Left renal pelvis (tissue), 4 donors: ENCODE data around the gene BAZ1A. TPM values are rescaled to one million over a fixed set of nuclear protein-coding genes. Genes with fewer than 3 reads are reported as not detected.
A peak's percentile ranks its signal among the peaks of the same experiment; 100 is the strongest.

Source experiments
- DNase-seq, 4 donors: peaks; one replicate each; pipeline ENCODE4 v3.0.0-alpha.2; 2013; ENCODE audit warnings: low read depth in 4 of 4, low spot score in 3 of 4
- polyA plus RNA-seq, 4 donors: library from polyadenylated mRNA; unstranded; fragments of 120-200 nt; gene quantifications; one replicate each; pipeline ENCODE4 v1.2.1, GENCODE V29; 2013; ENCODE audit not compliant: insufficient read length in 4 of 4

BAZ1A gene
- polyA plus RNA-seq, 4 donors, result 15.3 to 32.5 (median 27.9) TPM

GRCh38 chr14:34732802-34733201 is 142.4 kb downstream of the BAZ1A start:
- DNase-seq, result no peak

GRCh38 chr14:34723867-34724266 is 151.3 kb downstream of the BAZ1A start:
- no peak for DNase-seq

DNA sequence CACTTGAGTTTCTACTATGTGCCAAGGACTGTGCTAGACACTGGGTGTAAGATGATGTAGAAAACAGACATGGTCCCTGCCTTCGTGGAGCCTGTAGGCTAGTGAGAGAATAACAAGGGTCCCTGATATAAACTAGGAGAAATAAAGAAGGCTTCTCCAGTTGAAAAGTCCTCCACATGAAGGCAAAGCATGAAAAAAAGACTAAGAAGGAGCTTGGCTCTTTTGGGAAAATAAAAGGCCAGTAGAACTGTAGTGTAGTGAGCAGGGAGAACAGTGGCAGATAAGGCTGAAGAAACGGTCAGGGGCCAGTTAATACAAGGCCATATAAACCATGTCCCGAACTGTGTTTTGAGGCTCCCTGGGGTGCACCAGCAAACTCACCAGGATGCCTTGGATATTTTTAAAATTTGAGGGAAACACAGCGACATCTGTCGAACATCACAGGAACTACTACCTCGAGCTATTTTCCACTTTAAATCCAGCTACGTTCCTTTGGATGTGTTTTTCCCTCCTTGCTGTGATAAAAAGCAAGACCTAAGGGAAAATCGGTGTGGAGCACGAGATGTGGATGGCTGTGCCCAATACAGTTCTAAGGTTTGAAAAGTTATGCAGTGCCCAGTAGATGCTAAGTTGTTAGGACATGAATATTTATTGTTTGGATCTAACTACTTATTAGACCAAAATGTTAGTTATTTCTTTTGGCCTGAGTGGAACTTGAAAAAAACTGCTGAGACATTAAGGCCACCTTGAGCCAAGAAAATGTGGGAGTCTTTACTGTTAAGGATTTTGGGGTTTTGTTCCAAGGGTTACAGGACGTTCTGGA is 152.2 kb downstream of the BAZ1A start:
- peak in 2 of 4 donors; percentile 42 to 44 for DNase-seq

DNA sequence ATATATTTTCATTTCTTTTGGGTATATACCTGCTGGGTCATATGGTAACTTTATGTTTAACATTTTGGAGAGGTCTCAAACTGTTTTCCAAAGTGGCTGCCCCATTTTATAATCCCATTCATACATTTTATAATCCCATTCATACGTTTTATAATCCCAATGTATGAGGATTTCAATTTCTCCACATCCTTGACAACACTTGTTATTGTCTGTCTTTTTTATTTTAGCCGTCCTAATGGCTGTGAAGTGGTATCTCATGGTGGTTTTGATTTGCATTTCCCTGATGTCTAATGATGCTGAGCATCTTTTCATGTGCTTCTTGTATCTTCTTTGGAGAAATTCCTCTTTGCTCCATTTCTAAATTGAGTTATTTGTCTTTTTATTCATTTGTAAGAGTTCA is 154.0 kb downstream of the BAZ1A start:
- DNase-seq, result no peak

GRCh38 chr14:34718750-34719304 is 156.3 kb downstream of the BAZ1A start:
- DNase-seq, result no peak

DNA sequence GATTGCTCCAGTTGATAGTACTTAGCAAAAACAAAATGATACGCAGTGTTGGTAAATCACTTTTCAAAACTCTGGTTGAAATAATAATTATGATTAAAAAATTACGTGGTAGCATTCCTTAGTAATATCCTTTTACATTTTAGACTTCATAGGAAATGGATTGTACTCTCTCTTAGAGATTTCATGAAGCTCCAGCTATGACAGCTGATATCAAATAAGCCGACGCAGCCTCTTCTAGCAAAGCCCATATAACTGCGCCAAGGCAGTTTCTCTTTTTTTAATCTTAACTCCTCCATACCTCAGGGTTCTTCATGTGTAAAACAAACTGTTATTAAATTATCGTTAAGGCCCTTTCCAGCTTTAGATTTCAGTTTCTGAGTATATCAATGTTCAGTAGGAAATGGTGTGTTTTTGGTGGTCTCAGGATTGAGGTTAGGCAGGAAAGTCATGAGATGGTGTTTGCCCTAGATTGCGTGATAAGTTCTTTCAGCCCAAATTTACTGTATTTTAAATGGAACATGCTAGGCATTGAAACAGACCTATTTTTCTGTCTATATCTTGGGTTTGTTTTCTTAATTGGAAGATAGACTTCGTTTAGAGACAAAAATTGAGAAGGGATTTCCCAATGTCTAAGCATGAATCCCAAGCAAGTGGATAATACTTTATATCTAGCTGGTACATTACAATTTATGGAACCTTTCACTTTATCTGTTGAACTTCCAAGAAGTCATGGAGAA is 159.9 kb downstream of the BAZ1A start:
- no peak for DNase-seq

GRCh38 chr14:34714320-34715126 is 160.6 kb downstream of the BAZ1A start, which contains the start of gene CFL2:
Gene CFL2 (minus strand): TSS chr14:34714593. CDS start chr14:34714540, 53 bp downstream.
- DNase-seq, result peak; percentile 48 to 70 (median 62)

GRCh38 chr14:34713681-34714319 is 161.4 kb downstream of the BAZ1A start:
- peak in 2 of 4 donors; percentile 31 to 42 for DNase-seq

DNA sequence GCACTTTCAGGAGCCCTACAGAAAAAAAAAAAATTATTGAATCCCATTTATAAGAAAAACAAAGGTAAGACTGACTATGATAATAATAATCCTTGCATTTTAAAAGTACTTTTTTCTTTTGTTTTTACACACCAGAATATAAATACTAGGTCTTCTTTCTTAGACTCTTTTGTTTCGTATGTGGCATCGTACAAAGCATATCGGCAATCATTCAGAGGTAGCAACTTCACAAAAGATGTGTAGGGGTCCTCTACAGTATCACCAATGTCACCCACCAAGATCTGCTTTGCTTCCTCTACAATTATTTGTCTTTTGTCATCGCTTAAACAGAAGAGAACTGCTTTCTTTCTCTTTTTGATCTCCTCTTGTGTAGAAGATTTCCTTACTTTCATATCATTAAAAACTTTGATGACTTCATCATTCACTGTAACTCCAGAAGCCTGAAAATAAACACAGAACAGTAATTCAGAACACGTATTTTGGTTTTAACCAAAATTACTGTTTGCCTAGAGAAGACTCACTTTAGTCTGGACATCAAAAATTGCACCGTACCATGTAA is 162.0 kb downstream of the BAZ1A start:
- no peak for DNase-seq

DNA sequence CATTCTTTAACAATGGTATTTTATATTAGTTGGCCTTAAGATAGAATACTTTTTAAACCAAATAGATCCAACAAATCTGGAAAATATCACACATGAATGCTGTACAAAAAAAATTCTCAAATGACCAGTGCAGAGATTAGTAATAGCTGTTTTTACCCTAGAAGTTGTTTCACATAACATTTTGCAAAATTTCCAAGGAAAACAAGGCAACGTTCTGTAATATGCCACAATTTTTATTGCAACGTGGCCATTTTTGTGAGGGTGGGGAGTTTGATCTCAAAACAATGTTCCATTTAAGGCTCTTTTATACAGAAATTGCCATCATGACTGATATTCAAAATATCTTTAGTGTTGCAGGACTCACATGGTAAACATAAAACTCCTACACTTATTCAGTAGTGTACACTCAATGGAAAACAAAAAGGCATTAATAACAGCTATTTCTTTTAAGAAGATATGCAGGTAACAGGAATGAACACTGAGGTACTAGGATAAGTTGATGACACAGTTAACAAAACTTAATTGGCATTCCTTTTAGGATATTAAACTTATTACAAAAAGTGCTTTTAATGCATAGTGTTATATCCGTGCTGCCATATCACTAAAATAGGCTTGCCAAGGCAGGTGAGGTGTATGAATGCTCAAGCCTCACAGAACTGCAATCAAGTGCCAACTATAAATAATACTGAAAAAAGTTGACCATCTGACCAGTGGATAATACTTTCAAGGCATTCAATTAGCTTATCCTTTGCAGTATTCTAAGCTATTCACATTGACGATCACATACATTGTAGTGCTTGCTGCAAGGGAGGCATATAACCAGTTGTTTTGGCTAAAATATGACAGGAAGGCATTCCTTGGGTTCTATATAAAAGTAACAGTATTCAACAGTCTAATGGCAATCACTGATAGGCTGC is 163.1 kb downstream of the BAZ1A start:
- DNase-seq, result no peak

GRCh38 chr14:34711169-34711568 is 164.0 kb downstream of the BAZ1A start:
- no peak for DNase-seq

GRCh38 chr14:34710744-34711143 is 164.4 kb downstream of the BAZ1A start:
- DNase-seq, result no peak

DNA sequence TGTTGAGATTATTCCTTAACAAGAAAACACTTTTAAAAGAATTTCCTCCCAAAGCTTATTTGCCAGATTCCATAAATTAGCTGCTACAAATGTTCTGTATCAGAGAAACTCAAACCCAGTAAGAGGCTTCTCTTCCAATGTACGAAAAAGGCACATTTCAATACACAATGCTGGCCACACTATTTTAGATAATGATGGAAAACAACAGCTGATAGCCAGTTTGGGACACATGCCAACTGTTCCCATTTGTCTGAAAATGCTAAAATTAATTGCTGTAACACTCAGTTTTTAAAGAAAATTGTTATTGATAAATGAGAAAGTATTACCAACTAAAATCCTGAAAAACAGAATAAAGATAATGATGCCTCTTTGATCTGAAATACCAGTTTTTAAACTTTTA is 165.2 kb downstream of the BAZ1A start:
- no peak for DNase-seq

DNA sequence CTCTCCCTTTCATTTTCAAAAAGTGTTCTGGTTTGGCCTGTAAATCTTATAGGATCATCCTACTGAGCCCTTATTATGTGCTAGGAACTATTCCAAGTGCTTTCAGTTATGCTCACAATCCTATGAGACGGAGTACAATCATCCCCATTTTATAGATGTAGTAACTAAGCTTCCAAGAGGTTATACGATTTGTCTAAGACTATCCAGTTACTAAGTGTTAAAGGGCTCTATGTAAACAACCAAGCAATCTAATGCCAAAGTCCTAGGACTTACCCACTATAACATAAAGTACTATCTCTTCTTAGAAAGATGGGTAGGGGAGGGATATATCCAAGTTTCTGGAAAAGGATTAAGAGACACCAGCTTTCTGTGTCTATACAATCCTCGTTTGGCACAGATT is 167.4 kb downstream of the BAZ1A start:
- DNase-seq, result no peak

Other genes starting within 250 kb of the BAZ1A start
- gene SNX6, start 245.2 kb downstream of the BAZ1A start, polyA plus RNA-seq, result 100 to 1,000 TPM; 104 to 140 (median 131) TPM
- gene CFL2, start 160.8 kb downstream of the BAZ1A start, polyA plus RNA-seq, result 10 to 100 TPM; 61.8 to 82.6 (median 77.8) TPM
- 10 to 100 TPM; 53.7 to 76.9 (median 73.0) TPM for gene SRP54, start 107.6 kb upstream of the BAZ1A start, polyA plus RNA-seq
- gene FAM177A1, start 170.9 kb upstream of the BAZ1A start, polyA plus RNA-seq, result 10 to 100 TPM; 41.0 to 71.3 (median 56.3) TPM
- gene PPP2R3C, start 246.6 kb upstream of the BAZ1A start, polyA plus RNA-seq, result 10 to 100 TPM; 42.8 to 57.2 (median 49.7) TPM
- 10 to 100 TPM; 21.0 to 33.4 (median 29.9) TPM for gene PRORP, start 247.2 kb upstream of the BAZ1A start, polyA plus RNA-seq